ENCODE data around the gene SUGCT.

Gene SUGCT

GRCh38 chr7:40784176-40784575 is 649.4 kb downstream of the SUGCT start:
- no peak for DNase-seq (ENCODE audit: low read depth)

GRCh38 chr7:40786909-40787308 is 652.1 kb downstream of the SUGCT start:
- no peak for DNase-seq (ENCODE audit: low read depth)

GRCh38 chr7:40793132-40793531 is 658.3 kb downstream of the SUGCT start:
- no peak for DNase-seq (ENCODE audit: low read depth)

- no peak for DNase-seq (ENCODE audit: low read depth)
Observed at GRCh38 chr7:40795607-40796006, 660.8 kb downstream of the SUGCT start.

DNA sequence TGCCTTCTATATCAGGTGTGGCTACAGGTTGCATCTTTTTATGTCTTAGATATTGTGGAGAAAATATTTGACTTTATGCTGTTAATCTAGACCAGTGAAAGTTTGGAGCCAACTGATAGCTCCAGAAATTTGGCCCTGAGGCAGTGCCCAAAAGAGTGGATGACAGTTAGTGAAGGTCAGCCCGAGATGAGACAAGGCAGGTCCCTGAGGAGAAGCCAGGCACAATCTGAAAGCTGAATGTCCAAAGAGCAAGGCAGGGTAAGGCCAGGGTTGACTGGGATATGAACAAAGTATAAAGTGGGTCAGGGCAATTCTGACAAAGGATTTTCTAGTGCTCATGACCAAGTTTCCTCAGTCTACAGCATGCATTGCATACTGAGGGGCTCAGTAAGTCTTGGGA is 661.9 kb downstream of the SUGCT start:
- DNase-seq (ENCODE audit: low read depth), result no peak

DNA sequence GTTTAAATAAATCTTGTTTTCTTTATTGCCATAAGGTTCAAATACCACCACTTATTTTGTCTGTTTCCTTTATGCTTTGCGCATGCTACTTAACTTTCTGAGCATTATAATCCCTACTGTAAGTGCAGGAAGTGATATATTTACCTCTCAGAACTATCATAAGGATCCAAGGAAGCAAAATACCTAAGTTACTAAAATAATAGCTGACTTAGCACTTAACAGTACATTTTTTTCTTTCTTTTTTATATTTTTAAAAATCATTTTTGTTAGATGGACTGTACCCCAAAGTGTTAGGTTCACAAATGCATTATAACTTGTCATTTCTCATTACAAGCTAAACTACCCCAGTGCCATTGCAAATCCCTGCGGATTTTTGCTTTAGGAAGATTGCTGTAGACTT is 663.8 kb downstream of the SUGCT start:
- DNase-seq (ENCODE audit: low read depth), result no peak

GRCh38 chr7:40799493-40800403 is 664.9 kb downstream of the SUGCT start:
- no peak for DNase-seq (ENCODE audit: low read depth)

- no peak for DNase-seq (ENCODE audit: low read depth)
Observed at GRCh38 chr7:40800771-40801170, 666.0 kb downstream of the SUGCT start.

DNA sequence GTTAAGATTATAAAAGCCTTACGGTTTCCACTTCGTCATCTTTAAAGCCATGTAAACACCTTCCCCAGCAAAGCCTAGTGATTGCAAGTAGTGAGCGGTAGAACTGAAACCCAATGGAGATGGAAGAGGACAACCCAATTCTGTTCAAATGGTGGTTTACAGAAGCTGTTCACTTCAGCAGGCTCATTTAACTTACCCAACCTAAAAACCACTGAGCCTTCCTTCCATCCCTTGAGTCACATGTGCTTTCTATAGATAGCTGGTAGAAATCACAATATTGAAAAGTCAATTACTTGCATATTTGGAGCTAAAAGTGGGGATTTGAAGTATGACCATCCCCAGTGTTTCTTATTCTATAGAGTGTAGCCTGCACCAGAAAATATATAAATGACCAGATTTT is 667.7 kb downstream of the SUGCT start:
- no peak for DNase-seq (ENCODE audit: low read depth)

- no peak for DNase-seq (ENCODE audit: low read depth)
Observed at GRCh38 chr7:40804477-40805215, 669.8 kb downstream of the SUGCT start.

DNA sequence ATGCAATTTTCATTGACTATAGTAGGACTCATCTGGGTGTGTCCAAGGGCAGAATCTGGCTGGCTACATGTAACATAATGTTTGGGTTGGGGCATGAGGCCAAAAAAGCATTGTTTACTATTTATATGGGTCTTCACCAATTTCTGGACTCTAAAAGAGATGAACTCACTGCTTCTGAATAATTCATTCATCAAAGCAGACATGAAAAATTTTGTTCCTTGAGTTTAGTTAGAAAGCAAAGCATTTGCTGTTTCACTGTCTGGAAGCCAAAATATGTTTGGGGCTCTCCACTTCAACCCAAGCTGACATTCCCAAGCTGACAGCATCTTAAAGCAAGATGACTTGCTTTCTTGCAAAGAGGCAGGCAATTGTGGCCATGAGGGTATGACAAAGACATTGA is 670.6 kb downstream of the SUGCT start:
- no peak for DNase-seq (ENCODE audit: low read depth)

GRCh38 chr7:40808378-40808942 is 673.7 kb downstream of the SUGCT start:
- DNase-seq (ENCODE audit: low read depth), result no peak

DNA sequence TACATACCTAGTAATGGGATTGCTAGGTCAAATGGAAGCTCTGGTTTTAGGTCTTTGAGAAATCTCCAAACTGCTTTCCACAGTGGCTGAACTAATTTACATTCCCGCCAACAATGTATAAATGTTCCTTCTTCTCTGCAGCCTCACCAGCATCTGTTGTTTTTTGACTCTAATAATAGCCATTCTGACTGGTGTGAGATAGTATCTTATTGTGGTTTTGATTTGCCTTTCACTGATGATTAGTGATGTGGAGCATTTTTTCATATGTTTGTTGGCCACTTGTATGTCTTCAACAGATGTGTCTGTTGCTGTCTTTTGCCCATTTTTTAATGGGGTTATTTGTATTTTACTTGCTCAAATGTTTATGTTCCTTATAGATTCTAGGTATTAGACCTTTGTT is 675.5 kb downstream of the SUGCT start:
- no peak for DNase-seq (ENCODE audit: low read depth)

DNA sequence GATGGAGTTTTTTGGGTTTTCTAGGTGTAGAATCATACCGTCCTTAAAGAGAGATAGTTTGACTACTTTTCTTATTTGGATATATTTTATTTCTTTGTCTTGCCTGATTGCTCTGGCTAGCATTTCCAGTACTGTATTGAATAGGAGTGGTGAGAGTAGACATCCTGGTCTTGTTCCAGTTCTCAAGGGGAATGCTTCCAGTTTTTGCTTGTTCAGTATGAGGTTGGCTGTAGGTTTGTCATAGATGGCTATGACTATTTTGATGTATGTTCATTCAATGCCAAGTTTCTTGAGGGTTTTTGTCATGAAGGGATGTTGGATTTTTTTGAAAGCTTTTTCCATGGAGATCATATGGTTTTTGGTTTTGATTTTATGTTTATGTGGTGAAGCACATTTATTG is 676.9 kb downstream of the SUGCT start:
- no peak for DNase-seq (ENCODE audit: low read depth)

DNA sequence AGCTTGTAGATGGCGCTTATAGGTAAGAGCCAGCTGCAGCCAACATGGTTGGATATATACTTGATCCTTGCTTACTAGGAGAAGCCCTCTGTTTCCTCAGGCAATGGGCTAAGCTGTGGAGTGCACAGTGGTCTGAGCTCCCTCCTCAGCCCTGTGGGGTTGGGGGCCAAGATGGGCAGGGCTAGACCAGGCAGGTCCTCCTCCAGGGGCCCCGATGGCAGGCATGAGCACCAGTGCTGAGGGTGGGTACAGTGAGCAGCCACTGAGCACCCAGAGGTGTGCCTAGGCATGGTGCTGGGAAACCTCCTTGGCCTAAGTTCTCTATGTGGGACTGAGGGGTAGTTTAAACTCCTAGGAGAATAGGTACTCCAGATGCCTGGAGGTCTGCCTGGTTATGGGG is 680.2 kb downstream of the SUGCT start:
- no peak for DNase-seq (ENCODE audit: low read depth)

- no peak for DNase-seq (ENCODE audit: low read depth)
Observed at GRCh38 chr7:40815512-40815911, 680.7 kb downstream of the SUGCT start.

- DNase-seq (ENCODE audit: low read depth), result no peak
Observed at GRCh38 chr7:40822861-40823260, 688.1 kb downstream of the SUGCT start.

DNA sequence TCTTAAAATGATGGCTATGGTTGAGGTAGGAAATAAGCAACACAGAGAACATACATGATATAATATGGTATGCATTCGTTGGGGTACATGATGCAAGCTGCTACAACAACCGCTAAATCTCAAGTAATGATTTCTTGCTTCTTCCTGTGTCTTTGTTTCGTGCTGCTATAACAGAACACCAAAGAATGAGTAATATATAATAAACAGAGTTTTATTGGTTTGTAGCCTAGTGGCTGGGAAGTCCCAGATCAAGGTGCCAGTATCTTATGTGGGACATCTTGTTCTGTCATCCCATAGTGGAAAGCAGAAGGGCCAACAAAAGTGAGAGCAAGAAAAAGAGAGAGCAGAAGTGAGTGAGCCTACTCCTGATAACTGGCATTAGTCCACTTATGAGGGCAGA is 689.7 kb downstream of the SUGCT start:
- no peak for DNase-seq (ENCODE audit: low read depth)

- DNase-seq (ENCODE audit: low read depth), result no peak
Observed at GRCh38 chr7:40826411-40827221, 691.8 kb downstream of the SUGCT start.

DNA sequence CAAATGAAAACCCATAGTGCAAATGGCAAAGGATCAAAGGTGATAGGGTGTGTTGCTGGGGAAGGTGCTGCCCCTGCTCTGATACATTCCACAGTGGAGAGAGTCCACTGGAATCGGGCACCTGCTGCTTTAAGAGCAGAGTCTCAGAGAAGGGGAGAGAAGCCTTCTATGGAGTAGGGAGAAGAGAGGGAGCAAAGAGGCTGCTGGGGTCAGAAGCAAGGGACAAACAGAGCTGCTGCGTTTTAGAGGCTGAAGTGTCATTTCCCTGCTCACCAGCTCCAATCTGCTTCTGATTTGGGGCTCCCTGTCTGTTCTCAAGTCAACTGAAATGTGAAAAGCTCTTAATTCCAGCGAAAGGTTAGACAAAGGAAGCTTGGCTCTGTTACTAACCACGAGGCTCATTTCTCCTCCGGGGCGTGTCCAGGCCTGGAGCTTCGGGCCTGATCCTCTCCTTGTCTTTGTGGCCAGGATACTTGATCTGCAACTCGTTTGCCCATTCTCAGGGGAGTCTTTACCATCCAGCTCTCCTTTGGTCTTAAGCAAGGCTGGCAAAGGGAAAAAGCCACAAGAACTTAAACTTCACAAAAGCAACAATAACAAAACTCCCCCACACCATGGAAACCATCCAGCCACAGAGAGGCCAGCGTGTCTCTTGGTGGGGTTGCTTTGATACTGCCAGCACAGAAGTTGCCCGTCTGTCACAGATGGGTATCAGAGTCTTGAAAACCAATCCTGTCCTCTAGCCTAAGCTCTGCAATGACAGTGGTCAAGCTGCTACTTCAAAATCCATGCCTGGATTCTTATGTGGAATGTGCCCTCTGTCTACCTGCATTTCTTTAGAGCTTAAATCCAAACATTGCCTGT is 692.6 kb downstream of the SUGCT start:
- DNase-seq (ENCODE audit: low read depth), result no peak
